Measurements from ENCODE around the gene SH3RF3. TPM values are rescaled to one million over a fixed set of nuclear protein-coding genes. Genes with fewer than 3 reads are reported as not detected.

The SH3RF3 gene
- total and polyA plus RNA-seq, 10 of the 15 experiments (the other 5 are each of a cell fraction or from before 2014, with no cell fraction given) = 0.08 to 8.8 (median 2.3) TPM

GRCh38 chr2:109171444-109172334 is 42.7 kb downstream of the SH3RF3 start:
- H3K4me2 ChIP-seq (ENCODE audit: control insufficient read depth, insufficient read depth) = no peak overlapping the region
- no TSS peak for BruUV-seq (replicated peaks)
- in situ Hi-C loops (cut with MboI) = no loop called here
- ATAC-seq = no peak
- no peaks in the 10 kb centered on the region for H3K4me1 ChIP-seq (ENCODE audit: control insufficient read depth, insufficient read depth, low read length)
- SMC1A ChIA-PET (ENCODE audit: uncharacterized antibody, unreplicated experiment) = no interaction called here
- no peak overlapping the region for H3K9ac ChIP-seq (ENCODE audit: control insufficient read depth, insufficient read depth, low read length)
- no peaks in the 10 kb centered on the region for H4K20me1 ChIP-seq (ENCODE audit: control insufficient read depth, insufficient read depth)
- FAIRE-seq = no peak
- no peak for DNase-seq (ENCODE audit: low read depth, low spot score)
- intact Hi-C loops (cut with micrococcal nuclease; ENCODE audit: unreplicated experiment) = no loop called here
- no peak overlapping the region for H2AFZ ChIP-seq (ENCODE audit: control insufficient read depth, low read depth, low read length)
- no peaks in the 10 kb centered on the region; a peak in 1 of 4 replicates for H3K27me3 ChIP-seq (replicated peaks in 1 of 2; ENCODE audit: control insufficient read depth in 2 of 2, insufficient read depth in 2 of 2, low read length in 1 of 2)
- POLR2A ChIA-PET = no interaction called here
- H3K79me2 ChIP-seq (ENCODE audit: control insufficient read depth, insufficient read depth, low read length) = no peaks in the 10 kb centered on the region
- no peak overlapping the region for H3K4me3 ChIP-seq
- 62% methylated on average over 36 of the region's 36 CpGs for WGBS (ENCODE audit: insufficient coverage, insufficient replicate concordance, low lambda C conversion rate, missing lambda C conversion rate)
- H3K36me3 ChIP-seq (ENCODE audit: control insufficient read depth in 2 of 2, insufficient read depth in 2 of 2, low read length in 1 of 2) = no peaks in the 10 kb centered on the region
- CTCF ChIA-PET = no interaction called here
- H3K27ac ChIP-seq (ENCODE audit: control insufficient read depth, insufficient read depth) = no peak overlapping the region
- no peaks in the 10 kb centered on the region; the same call in 2 of the 3 replicates for H3K9me3 ChIP-seq (replicated peaks; ENCODE audit: control insufficient read depth, insufficient read depth, low read length)
- RAD21 ChIA-PET (ENCODE audit: unreplicated experiment) = no interaction called here
- TF ChIP-seq CEBPB (IDR thresholded peaks at IDR 0.05; ENCODE audit: borderline replicate concordance in 1 of 2, low read depth in 2 of 2, low read length in 2 of 2) = no peak
- TF ChIP-seq KDM1A (IDR thresholded peaks at IDR 0.05; ENCODE audit: borderline replicate concordance) = no peak
- no peak for TF ChIP-seq STAT1 (conservative IDR thresholded peaks at IDR 0.05)
- TF ChIP-seq STAT3 (IDR thresholded peaks at IDR 0.05; ENCODE audit: low read depth, low read length) = no peak
- no peak for TF ChIP-seq JUND (IDR thresholded peaks at IDR 0.05; ENCODE audit: low read depth, low read length)
- no peak for TF ChIP-seq KAT2A (conservative IDR thresholded peaks at IDR 0.05; ENCODE audit: control insufficient read depth, low read depth, low read length)
- TF ChIP-seq SRF (IDR thresholded peaks at IDR 0.05; ENCODE audit: low read depth in 2 of 2, low read length in 2 of 2) = no peak
- TF ChIP-seq WRNIP1 (IDR thresholded peaks at IDR 0.05; ENCODE audit: borderline replicate concordance, low read depth, low read length) = no peak
- TF ChIP-seq MTA3 (IDR thresholded peaks at IDR 0.05; ENCODE audit: borderline replicate concordance, low read length) = no peak
- no peak for TF ChIP-seq RFX5 (IDR thresholded peaks at IDR 0.05; ENCODE audit: low read depth, low read length)
- TF ChIP-seq CTCF (IDR thresholded peaks at IDR 0.05 in 2 of 3, conservative IDR thresholded peaks at IDR 0.05 in 1 of 3; ENCODE audit: control insufficient read depth in 2 of 3, extremely low read depth in 1 of 3, insufficient read depth in 1 of 3, low read depth in 3 of 3, low read length in 3 of 3) = no peak
- no peak for TF ChIP-seq FOS (IDR thresholded peaks at IDR 0.05; ENCODE audit: borderline replicate concordance, extremely low read depth, insufficient read length)
- TF ChIP-seq ZNF592 (IDR thresholded peaks at IDR 0.05) = no peak
- no peak for TF ChIP-seq YBX1 (IDR thresholded peaks at IDR 0.05)
- no peak for TF ChIP-seq PAX8 (IDR thresholded peaks at IDR 0.05)
- no peak for TF ChIP-seq BCL3 (IDR thresholded peaks at IDR 0.05; ENCODE audit: borderline replicate concordance, insufficient read depth, low read depth, low read length, poor library complexity, severe bottlenecking)
- TF ChIP-seq ZNF622 (IDR thresholded peaks at IDR 0.05) = no peak
- TF ChIP-seq POLR2A (IDR thresholded peaks at IDR 0.05; ENCODE audit: low read depth, low read length) = no peak

All from GM12878 (cell line).